ENCODE results near the gene ZDHHC7.

ZDHHC7 gene

GRCh38 chr16:84947996-84948850, 63.1 kb downstream of the ZDHHC7 start:
- H3K4me2 ChIP-seq (ENCODE audit: low read length) = no peak overlapping the region
- H3K14ac ChIP-seq (ENCODE audit: low read length) = peak overlapping the region; percentile 52
- peak overlapping the region; percentile 50 for H3K18ac ChIP-seq (ENCODE audit: low read length)
- H3K4me3 ChIP-seq (ENCODE audit: low read depth, low read length) = no peak overlapping the region
- H3K36me3 ChIP-seq (ENCODE audit: control insufficient read depth in 1 of 2, insufficient read depth in 2 of 2, low read length in 2 of 2) = no peaks in the 10 kb centered on the region
- H3K9ac ChIP-seq (ENCODE audit: low read length) = no peak overlapping the region
- peaks cover 40% of the 10 kb centered on the region for H3K79me1 ChIP-seq (ENCODE audit: low read length)
- H4K8ac ChIP-seq (ENCODE audit: low read depth, low read length) = no peak overlapping the region
- H2BK120ac ChIP-seq (ENCODE audit: insufficient read depth, low read length, poor library complexity) = peak overlapping the region; percentile 44
- H2BK12ac ChIP-seq (ENCODE audit: low read length) = peak overlapping the region; percentile 32
- peak overlapping the region; percentile 80 for H4K91ac ChIP-seq (ENCODE audit: low read depth, low read length)
- WGBS (ENCODE audit: extremely low coverage, insufficient coverage, insufficient read length) = no CpG with 5 or more reads among the region's 27 CpGs
- H3K4ac ChIP-seq (ENCODE audit: low read depth, low read length) = no peak overlapping the region
- H3K9me3 ChIP-seq (ENCODE audit: insufficient read depth, low read depth, low read length) = peaks cover 3% of the 10 kb centered on the region
- H2AK5ac ChIP-seq (ENCODE audit: low read length) = peak overlapping the region; percentile 26
- H2AFZ ChIP-seq (ENCODE audit: insufficient read depth, low read length, poor library complexity) = peak overlapping the region; percentile 11
- H2BK5ac ChIP-seq (ENCODE audit: low read depth, low read length, poor library complexity) = no peak overlapping the region
- H3K23ac ChIP-seq (ENCODE audit: low read length) = no peak overlapping the region
- H4K12ac ChIP-seq (ENCODE audit: low read depth, low read length) = no peak overlapping the region
- H3K27me3 ChIP-seq (ENCODE audit: insufficient read depth, low read length) = no peaks in the 10 kb centered on the region
- no peak for DNase-seq
- peaks cover 4% of the 10 kb centered on the region for H3K79me2 ChIP-seq (ENCODE audit: control insufficient read depth, insufficient read depth, low read length, poor library complexity)
- H3K4me1 ChIP-seq (ENCODE audit: control insufficient read depth in 1 of 2, insufficient read depth in 2 of 2, low read length in 2 of 2) = peaks cover 13 to 21% of the 10 kb centered on the region in 2 experiments
- H3K27ac ChIP-seq (ENCODE audit: low read depth, low read length) = no peak overlapping the region

GRCh38 chr16:84947022-84947421, 64.3 kb downstream of the ZDHHC7 start:
- H3K36me3 ChIP-seq (ENCODE audit: control insufficient read depth in 1 of 2, insufficient read depth in 2 of 2, low read length in 2 of 2) = peaks cover 0 to 3% of the 10 kb centered on the region in 2 experiments
- H3K79me1 ChIP-seq (ENCODE audit: low read length) = peaks cover 39% of the 10 kb centered on the region
- no peak overlapping the region for H3K4me3 ChIP-seq (ENCODE audit: low read depth, low read length)
- no peak overlapping the region for H2AFZ ChIP-seq (ENCODE audit: insufficient read depth, low read length, poor library complexity)
- peaks cover 12 to 16% of the 10 kb centered on the region in 2 experiments for H3K4me1 ChIP-seq (ENCODE audit: control insufficient read depth in 1 of 2, insufficient read depth in 2 of 2, low read length in 2 of 2)
- no peak overlapping the region for H2BK12ac ChIP-seq (ENCODE audit: low read length)
- no peak overlapping the region for H3K9ac ChIP-seq (ENCODE audit: low read length)
- peak overlapping the region; percentile 16 for H4K91ac ChIP-seq (ENCODE audit: low read depth, low read length)
- no peak overlapping the region for H3K27ac ChIP-seq (ENCODE audit: low read depth, low read length)
- H2BK5ac ChIP-seq (ENCODE audit: low read depth, low read length, poor library complexity) = no peak overlapping the region
- no peak overlapping the region for H4K12ac ChIP-seq (ENCODE audit: low read depth, low read length)
- no peak overlapping the region for H4K8ac ChIP-seq (ENCODE audit: low read depth, low read length)
- H3K79me2 ChIP-seq (ENCODE audit: control insufficient read depth, insufficient read depth, low read length, poor library complexity) = peaks cover 3% of the 10 kb centered on the region
- H3K4ac ChIP-seq (ENCODE audit: low read depth, low read length) = no peak overlapping the region
- H3K9me3 ChIP-seq (ENCODE audit: insufficient read depth, low read depth, low read length) = peaks cover 3% of the 10 kb centered on the region
- DNase-seq = no peak
- H2BK120ac ChIP-seq (ENCODE audit: insufficient read depth, low read length, poor library complexity) = no peak overlapping the region
- no peak overlapping the region for H3K18ac ChIP-seq (ENCODE audit: low read length)
- no peak overlapping the region for H3K14ac ChIP-seq (ENCODE audit: low read length)
- WGBS (ENCODE audit: extremely low coverage, insufficient coverage, insufficient read length) = no CpG with 5 or more reads among the region's 9 CpGs
- no peaks in the 10 kb centered on the region for H3K27me3 ChIP-seq (ENCODE audit: insufficient read depth, low read length)
- H3K4me2 ChIP-seq (ENCODE audit: low read length) = no peak overlapping the region
- H3K23ac ChIP-seq (ENCODE audit: low read length) = no peak overlapping the region
- peak overlapping the region; percentile 2 for H2AK5ac ChIP-seq (ENCODE audit: low read length)

- no peak overlapping the region for H3K9ac ChIP-seq (ENCODE audit: low read length)
- no peak overlapping the region for H3K14ac ChIP-seq (ENCODE audit: low read length)
- no CpG with 5 or more reads among the region's 4 CpGs for WGBS (ENCODE audit: extremely low coverage, insufficient coverage, insufficient read length)
Observed at GRCh38 chr16:84943620-84944019, 67.7 kb downstream of the ZDHHC7 start.

GRCh38 chr16:84942786-84943185, 68.5 kb downstream of the ZDHHC7 start:
- Histone ChIP-seq H3K14ac (ENCODE audit: low read length) (peak overlapping the region; percentile 89), H4K8ac (ENCODE audit: low read depth, low read length) (peak overlapping the region; percentile 77), H4K12ac (ENCODE audit: low read depth, low read length) (peak overlapping the region; percentile 20), H3K23ac (ENCODE audit: low read length) (no peak overlapping the region), H2BK12ac (ENCODE audit: low read length) (peak overlapping the region; percentile 93), H3K79me2 (ENCODE audit: control insufficient read depth, insufficient read depth, low read length, poor library complexity) (no peaks in the 10 kb centered on the region), H3K9ac (ENCODE audit: low read length) (no peak overlapping the region), H2AK5ac (ENCODE audit: low read length) (peak overlapping the region; percentile 91), H3K18ac (ENCODE audit: low read length) (peak overlapping the region; percentile 77), H3K9me3 (ENCODE audit: insufficient read depth, low read depth, low read length) (no peaks in the 10 kb centered on the region), H3K4ac (ENCODE audit: low read depth, low read length) (peak overlapping the region; percentile 34), H3K4me3 (ENCODE audit: low read depth, low read length) (no peak overlapping the region), H2BK5ac (ENCODE audit: low read depth, low read length, poor library complexity) (peak overlapping the region; percentile 63), H3K4me2 (ENCODE audit: low read length) (no peak overlapping the region), H2AFZ (ENCODE audit: insufficient read depth, low read length, poor library complexity) (no peak overlapping the region), H3K27ac (ENCODE audit: low read depth, low read length) (peak overlapping the region; percentile 28), H3K4me1 (ENCODE audit: control insufficient read depth in 1 of 2, insufficient read depth in 2 of 2, low read length in 2 of 2) (peaks cover 9 to 16% of the 10 kb centered on the region in 2 experiments), H3K79me1 (ENCODE audit: low read length) (peaks cover 31% of the 10 kb centered on the region), H4K91ac (ENCODE audit: low read depth, low read length) (peak overlapping the region; percentile 96), H3K27me3 (ENCODE audit: insufficient read depth, low read length) (no peaks in the 10 kb centered on the region), H3K36me3 (ENCODE audit: control insufficient read depth in 1 of 2, insufficient read depth in 2 of 2, low read length in 2 of 2) (peaks cover 0 to 3% of the 10 kb centered on the region in 2 experiments), H2BK120ac (ENCODE audit: insufficient read depth, low read length, poor library complexity) (peak overlapping the region; percentile 94)
- WGBS (ENCODE audit: extremely low coverage, insufficient coverage, insufficient read length) = no CpG with 5 or more reads among the region's 4 CpGs
- DNase-seq = peak; percentile 52 to 59

More at GRCh38 chr16:84943620-84944019, 67.7 kb downstream of the ZDHHC7 start:
- H3K4me1 ChIP-seq (ENCODE audit: control insufficient read depth in 1 of 2, insufficient read depth in 2 of 2, low read length in 2 of 2) = peaks cover 13 to 19% of the 10 kb centered on the region in 2 experiments
- DNase-seq = no peak
- no peak overlapping the region for H4K12ac ChIP-seq (ENCODE audit: low read depth, low read length)
- no peak overlapping the region for H3K23ac ChIP-seq (ENCODE audit: low read length)
- H3K79me1 ChIP-seq (ENCODE audit: low read length) = peaks cover 35% of the 10 kb centered on the region
- no peak overlapping the region for H4K8ac ChIP-seq (ENCODE audit: low read depth, low read length)
- peak overlapping the region; percentile 9 for H3K4ac ChIP-seq (ENCODE audit: low read depth, low read length)
- no peak overlapping the region for H3K18ac ChIP-seq (ENCODE audit: low read length)
- peak overlapping the region; percentile 60 for H4K91ac ChIP-seq (ENCODE audit: low read depth, low read length)
- H3K36me3 ChIP-seq (ENCODE audit: control insufficient read depth in 1 of 2, insufficient read depth in 2 of 2, low read length in 2 of 2) = peaks cover 0 to 3% of the 10 kb centered on the region in 2 experiments
- H3K27me3 ChIP-seq (ENCODE audit: insufficient read depth, low read length) = no peaks in the 10 kb centered on the region
- H3K4me3 ChIP-seq (ENCODE audit: low read depth, low read length) = no peak overlapping the region
- H3K27ac ChIP-seq (ENCODE audit: low read depth, low read length) = no peak overlapping the region
- peak overlapping the region; percentile 23 for H2BK12ac ChIP-seq (ENCODE audit: low read length)
- no peaks in the 10 kb centered on the region for H3K9me3 ChIP-seq (ENCODE audit: insufficient read depth, low read depth, low read length)
- H2BK120ac ChIP-seq (ENCODE audit: insufficient read depth, low read length, poor library complexity) = peak overlapping the region; percentile 1
- H2BK5ac ChIP-seq (ENCODE audit: low read depth, low read length, poor library complexity) = peak overlapping the region; percentile 35
- no peak overlapping the region for H2AFZ ChIP-seq (ENCODE audit: insufficient read depth, low read length, poor library complexity)
- no peak overlapping the region for H3K4me2 ChIP-seq (ENCODE audit: low read length)
- no peaks in the 10 kb centered on the region for H3K79me2 ChIP-seq (ENCODE audit: control insufficient read depth, insufficient read depth, low read length, poor library complexity)
- peak overlapping the region; percentile 19 for H2AK5ac ChIP-seq (ENCODE audit: low read length)
